Erythroblast (primary cell): ENCODE measurements around the gene CAPN15.

Experiments used
- GATA1 ChIP-seq: IDR thresholded peaks from 2 replicates; pipeline ENCODE4 v1.6.1; 2011; ENCODE audit warnings: low read depth, mild to moderate bottlenecking, control low read depth, low read length, moderate library complexity
- POLR2A ChIP-seq: IDR thresholded peaks from 2 replicates; pipeline ENCODE4 v1.6.1; 2011; ENCODE audit warnings: mild to moderate bottlenecking, low read length

GRCh38 chr16:519841-520687 is 7.4 kb upstream of the CAPN15 start:
- TF ChIP-seq POLR2A: peak; percentile 32
- no peak for TF ChIP-seq GATA1
